CD4-positive, CD25-positive, alpha-beta regulatory T cell (primary cell): ENCODE data around the gene TRPM6. TPM values are rescaled to one million over a fixed set of nuclear protein-coding genes. Genes with fewer than 3 reads are reported as not detected.

Experiments used
- ATAC-seq, 2 donors: fragments of 150-1000 bp; cut with Tn5 transposase; one replicate each; pipeline ENCODE4 v1.10.0; 2021; ENCODE audit warnings: low read depth in 2 of 2, moderate number of reproducible peaks in 2 of 2, moderate library complexity in 1 of 2
- DNase-seq, 3 donors: peaks; one replicate each; pipeline versions ENCODE4 v3.0.0 to v3.0.0-alpha.2; 2012 to 2022; ENCODE audit warnings: mixed read lengths in 1 of 3
- H3K27ac ChIP-seq: one replicate; pipeline ENCODE4 v1.7.0; 2013; ENCODE audit warnings: mild to moderate bottlenecking, low read length; ENCODE audit not compliant: insufficient read depth, poor library complexity, severe bottlenecking
- H3K27me3 ChIP-seq: one replicate; pipeline ENCODE4 v1.7.0; 2013; ENCODE audit warnings: low read length; ENCODE audit not compliant: control insufficient read depth, insufficient read depth
- H3K36me3 ChIP-seq: one replicate; pipeline ENCODE4 v1.7.0; 2013; ENCODE audit warnings: mild to moderate bottlenecking, low read length, moderate library complexity; ENCODE audit not compliant: control insufficient read depth, insufficient read depth
- H3K4me1 ChIP-seq: 2 replicates; pipeline ENCODE4 v1.7.0; 2013; ENCODE audit warnings: mild to moderate bottlenecking, low read length; ENCODE audit not compliant: insufficient read depth, control insufficient read depth, poor library complexity, severe bottlenecking
- H3K4me3 ChIP-seq: one replicate; pipeline ENCODE4 v1.7.0; 2013; ENCODE audit warnings: low read depth, mild to moderate bottlenecking, low read length, moderate library complexity
- H3K9me3 ChIP-seq, 2 experiments: 1 replicate in 1 of 2; 2 replicates in 1 of 2; pipeline ENCODE4 v1.7.0; 2013; ENCODE audit warnings: low read length in 2 of 2, mild to moderate bottlenecking in 1 of 2, moderate library complexity in 1 of 2; ENCODE audit not compliant: control insufficient read depth in 2 of 2
- H3K27ac Mint-ChIP-seq, 3 donors: one replicate each; pipeline ENCODE4 v1.8.0; 2020 to 2022; ENCODE audit warnings: mild to moderate bottlenecking in 3 of 3, mixed read lengths in 3 of 3, moderate library complexity in 2 of 3
- H3K27me3 Mint-ChIP-seq: one replicate; pipeline ENCODE4 v1.8.0; 2022; ENCODE audit warnings: mild to moderate bottlenecking, mixed read lengths
- H3K36me3 Mint-ChIP-seq: one replicate; pipeline ENCODE4 v1.8.0; 2020; ENCODE audit warnings: mixed read lengths
- H3K4me1 Mint-ChIP-seq, 4 donors: one replicate each; pipeline ENCODE4 v1.8.0; 2020 to 2022; ENCODE audit warnings: mixed read lengths in 4 of 4, mild to moderate bottlenecking in 1 of 4
- H3K4me3 Mint-ChIP-seq, 4 donors: one replicate each; pipeline ENCODE4 v1.8.0; 2020 to 2022; ENCODE audit warnings: mild to moderate bottlenecking in 4 of 4, mixed read lengths in 4 of 4, moderate library complexity in 3 of 4
- H3K9me3 Mint-ChIP-seq, 7 donors: one replicate each; pipeline ENCODE4 v1.8.0; 2020 to 2022; ENCODE audit warnings: mixed read lengths in 7 of 7, mild to moderate bottlenecking in 3 of 7, moderate library complexity in 2 of 7
- polyA plus RNA-seq, 4 donors: library from polyadenylated mRNA; unstranded; fragments of 300-500 nt; fragmentation: Illumina TruSeq; gene quantifications; one replicate each; pipeline ENCODE4 v1.2.3, GENCODE V29; 2021
- total RNA-seq: library from RNA; stranded (reverse); gene quantifications from one replicate; pipeline ENCODE4 v1.2.3, GENCODE V29; 2022

Gene TRPM6
- total RNA-seq (0.17 TPM), polyA plus RNA-seq (not detected)

- Mint-ChIP-seq H3K4me3 (peak within 1 kb of the TSS in 3 of 4 donors; percentile 66 to 91 (median 80)), H3K27me3 (peaks cover 78% of the 10 kb centered on the region), H3K27ac (no peak within 1 kb of the TSS), H3K9me3 (peaks cover 0 to 10% (median 4%) of the 10 kb centered on the region in 7 donors), H3K4me1 (peaks cover 0 to 15% (median 10%) of the 10 kb centered on the region in 4 donors), H3K36me3 (peaks cover 3% of the 10 kb centered on the region)
- DNase-seq, result peak in 1 of 3 donors; percentile 36
- Histone ChIP-seq H3K4me1 (peaks cover 12% of the 10 kb centered on the region), H3K27me3 (peaks cover 27% of the 10 kb centered on the region), H3K36me3 (no peaks in the 10 kb centered on the region), H3K9me3 (peaks cover 0 to 6% of the 10 kb centered on the region in 2 experiments), H3K27ac (no peak within 1 kb of the TSS), H3K4me3 (peak within 1 kb of the TSS; percentile 39)
- ATAC-seq, result peak in 1 of 2 donors; percentile 34
Measured at GRCh38 chr9:74887041-74887980, at the start of gene TRPM6. TRPM6 (minus strand) TSS chr9:74887921; CDS start chr9:74887856, 65 bp downstream.

GRCh38 chr9:74935008-74935407 is 47.3 kb upstream of the TRPM6 start:
- H3K4me1 Mint-ChIP-seq, result no peaks in the 10 kb centered on the region

GRCh38 chr9:74921737-74922136 is 34.0 kb upstream of the TRPM6 start:
- Mint-ChIP-seq H3K36me3 (no peaks in the 10 kb centered on the region), H3K27ac (no peak overlapping the region), H3K9me3 (peaks cover 0 to 3% (median 0%) of the 10 kb centered on the region in 7 donors), H3K4me1 (no peaks in the 10 kb centered on the region), H3K27me3 (peaks cover 9% of the 10 kb centered on the region), H3K4me3 (no peak overlapping the region)
- no peak overlapping the region for H3K4me3 ChIP-seq
- DNase-seq (no peak), ATAC-seq (no peak)
- H3K4me1 ChIP-seq, result no peaks in the 10 kb centered on the region
- H3K36me3 ChIP-seq, result no peaks in the 10 kb centered on the region
- no peaks in the 10 kb centered on the region for H3K27me3 ChIP-seq
- no peak overlapping the region for H3K27ac ChIP-seq
- H3K9me3 ChIP-seq, result no peaks in the 10 kb centered on the region

More at GRCh38 chr9:74935008-74935407, 47.3 kb upstream of the TRPM6 start:
- no peak for ATAC-seq
- H3K4me3 Mint-ChIP-seq, result no peak overlapping the region
- Histone ChIP-seq H3K4me1 (no peaks in the 10 kb centered on the region), H3K27ac (no peak overlapping the region), H3K27me3 (peaks cover 3% of the 10 kb centered on the region), H3K4me3 (no peak overlapping the region), H3K9me3 (peaks cover 6 to 8% of the 10 kb centered on the region in 2 experiments), H3K36me3 (no peaks in the 10 kb centered on the region)
- no peak for DNase-seq
- H3K9me3 Mint-ChIP-seq, result peaks cover 0 to 8% (median 0%) of the 10 kb centered on the region in 7 donors
- peaks cover 29% of the 10 kb centered on the region for H3K27me3 Mint-ChIP-seq
- H3K27ac Mint-ChIP-seq, result no peak overlapping the region
- H3K36me3 Mint-ChIP-seq, result no peaks in the 10 kb centered on the region

- DNase-seq (no peak), ATAC-seq (no peak)
- no peak overlapping the region for H3K4me3 Mint-ChIP-seq
- peaks cover 9% of the 10 kb centered on the region for H3K27me3 Mint-ChIP-seq
- peaks cover 0 to 2% (median 0%) of the 10 kb centered on the region in 7 donors for H3K9me3 Mint-ChIP-seq
- Histone ChIP-seq H3K27ac (no peak overlapping the region), H3K4me1 (no peaks in the 10 kb centered on the region), H3K27me3 (no peaks in the 10 kb centered on the region), H3K9me3 (no peaks in the 10 kb centered on the region), H3K4me3 (no peak overlapping the region), H3K36me3 (no peaks in the 10 kb centered on the region)
- no peak overlapping the region for H3K27ac Mint-ChIP-seq
- peaks cover 0 to 2% (median 0%) of the 10 kb centered on the region in 4 donors for H3K4me1 Mint-ChIP-seq
- H3K36me3 Mint-ChIP-seq, result no peaks in the 10 kb centered on the region
Measured at GRCh38 chr9:74920944-74921626, 33.4 kb upstream of the TRPM6 start.

GRCh38 chr9:74910036-74910435 is 22.3 kb upstream of the TRPM6 start:
- DNase-seq (no peak), ATAC-seq (no peak)
- H3K27ac Mint-ChIP-seq, result no peak overlapping the region
- Histone ChIP-seq H3K27ac (no peak overlapping the region), H3K36me3 (no peaks in the 10 kb centered on the region), H3K9me3 (peaks cover 3 to 12% of the 10 kb centered on the region in 2 experiments), H3K27me3 (peaks cover 4% of the 10 kb centered on the region), H3K4me3 (no peak overlapping the region), H3K4me1 (no peaks in the 10 kb centered on the region)
- no peaks in the 10 kb centered on the region for H3K36me3 Mint-ChIP-seq
- H3K4me1 Mint-ChIP-seq, result no peaks in the 10 kb centered on the region
- no peak overlapping the region for H3K4me3 Mint-ChIP-seq
- H3K27me3 Mint-ChIP-seq, result peaks cover 23% of the 10 kb centered on the region
- H3K9me3 Mint-ChIP-seq, result peaks cover 1 to 18% (median 11%) of the 10 kb centered on the region in 7 donors

GRCh38 chr9:74908665-74909064 is 20.9 kb upstream of the TRPM6 start:
- Mint-ChIP-seq H3K36me3 (no peaks in the 10 kb centered on the region), H3K27me3 (peaks cover 21% of the 10 kb centered on the region)

GRCh38 chr9:74907085-74907484 is 19.4 kb upstream of the TRPM6 start:
- no peak for ATAC-seq
- H3K27me3 ChIP-seq, result peaks cover 4% of the 10 kb centered on the region
- H3K4me1 ChIP-seq, result no peaks in the 10 kb centered on the region
- no peaks in the 10 kb centered on the region for H3K36me3 Mint-ChIP-seq
- peaks cover 3 to 5% of the 10 kb centered on the region in 2 experiments for H3K9me3 ChIP-seq
- H3K27ac ChIP-seq, result no peak overlapping the region
- no peak overlapping the region for H3K4me3 Mint-ChIP-seq
- no peaks in the 10 kb centered on the region for H3K36me3 ChIP-seq
- no peak for DNase-seq
- H3K4me1 Mint-ChIP-seq, result no peaks in the 10 kb centered on the region
- H3K27me3 Mint-ChIP-seq, result peaks cover 21% of the 10 kb centered on the region
- no peak overlapping the region for H3K27ac Mint-ChIP-seq
- H3K9me3 Mint-ChIP-seq, result peaks cover 1 to 15% (median 10%) of the 10 kb centered on the region in 7 donors
- no peak overlapping the region for H3K4me3 ChIP-seq

More at GRCh38 chr9:74908665-74909064, 20.9 kb upstream of the TRPM6 start:
- no peak overlapping the region for H3K4me3 Mint-ChIP-seq
- H3K9me3 Mint-ChIP-seq, result peaks cover 1 to 18% (median 11%) of the 10 kb centered on the region in 7 donors
- Histone ChIP-seq H3K4me1 (no peaks in the 10 kb centered on the region), H3K27me3 (peaks cover 4% of the 10 kb centered on the region), H3K4me3 (no peak overlapping the region), H3K36me3 (no peaks in the 10 kb centered on the region), H3K9me3 (peaks cover 3 to 12% of the 10 kb centered on the region in 2 experiments), H3K27ac (no peak overlapping the region)
- H3K4me1 Mint-ChIP-seq, result no peaks in the 10 kb centered on the region
- DNase-seq, result no peak
- ATAC-seq, result no peak
- H3K27ac Mint-ChIP-seq, result no peak overlapping the region
